ENCODE data around the gene CHST4. TPM values are rescaled to one million over a fixed set of nuclear protein-coding genes. Genes with fewer than 3 reads are reported as not detected.

CHST4 gene
- total RNA-seq, 1 donor from 2014 or later: 0.38 TPM

DNA sequence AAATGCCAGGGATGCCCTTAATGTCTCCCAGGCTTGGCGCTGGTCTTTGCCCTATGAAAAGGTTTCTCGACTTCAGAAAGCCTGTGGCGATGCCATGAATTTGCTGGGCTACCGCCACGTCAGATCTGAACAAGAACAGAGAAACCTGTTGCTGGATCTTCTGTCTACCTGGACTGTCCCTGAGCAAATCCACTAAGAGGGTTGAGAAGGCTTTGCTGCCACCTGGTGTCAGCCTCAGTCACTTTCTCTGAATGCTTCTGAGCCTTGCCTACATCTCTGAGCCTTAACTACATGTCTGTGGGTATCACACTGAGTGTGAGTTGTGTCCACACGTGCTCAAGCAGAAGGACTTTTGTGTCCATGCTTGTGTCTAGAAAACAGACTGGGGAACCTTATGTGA is 11.4 kb downstream of the CHST4 start:
- Histone ChIP-seq H3K9me3 (no peaks in the 10 kb centered on the region), H3K27ac (no peak overlapping the region), H3K4me1 (no peaks in the 10 kb centered on the region), H3K27me3 (no peaks in the 10 kb centered on the region), H3K4me3 (no peak overlapping the region), H3K36me3 (no peaks in the 10 kb centered on the region)
- intact Hi-C loops (cut with DNase I): no loop called here
- DNase-seq: no peak
- TF ChIP-seq, protein P1, sequence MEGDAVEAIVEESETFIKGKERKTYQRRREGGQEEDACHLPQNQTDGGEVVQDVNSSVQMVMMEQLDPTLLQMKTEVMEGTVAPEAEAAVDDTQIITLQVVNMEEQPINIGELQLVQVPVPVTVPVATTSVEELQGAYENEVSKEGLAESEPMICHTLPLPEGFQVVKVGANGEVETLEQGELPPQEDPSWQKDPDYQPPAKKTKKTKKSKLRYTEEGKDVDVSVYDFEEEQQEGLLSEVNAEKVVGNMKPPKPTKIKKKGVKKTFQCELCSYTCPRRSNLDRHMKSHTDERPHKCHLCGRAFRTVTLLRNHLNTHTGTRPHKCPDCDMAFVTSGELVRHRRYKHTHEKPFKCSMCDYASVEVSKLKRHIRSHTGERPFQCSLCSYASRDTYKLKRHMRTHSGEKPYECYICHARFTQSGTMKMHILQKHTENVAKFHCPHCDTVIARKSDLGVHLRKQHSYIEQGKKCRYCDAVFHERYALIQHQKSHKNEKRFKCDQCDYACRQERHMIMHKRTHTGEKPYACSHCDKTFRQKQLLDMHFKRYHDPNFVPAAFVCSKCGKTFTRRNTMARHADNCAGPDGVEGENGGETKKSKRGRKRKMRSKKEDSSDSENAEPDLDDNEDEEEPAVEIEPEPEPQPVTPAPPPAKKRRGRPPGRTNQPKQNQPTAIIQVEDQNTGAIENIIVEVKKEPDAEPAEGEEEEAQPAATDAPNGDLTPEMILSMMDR (IDR thresholded peaks at IDR 0.05): peak; percentile 47
- peak; percentile 78 for ATAC-seq

DNA sequence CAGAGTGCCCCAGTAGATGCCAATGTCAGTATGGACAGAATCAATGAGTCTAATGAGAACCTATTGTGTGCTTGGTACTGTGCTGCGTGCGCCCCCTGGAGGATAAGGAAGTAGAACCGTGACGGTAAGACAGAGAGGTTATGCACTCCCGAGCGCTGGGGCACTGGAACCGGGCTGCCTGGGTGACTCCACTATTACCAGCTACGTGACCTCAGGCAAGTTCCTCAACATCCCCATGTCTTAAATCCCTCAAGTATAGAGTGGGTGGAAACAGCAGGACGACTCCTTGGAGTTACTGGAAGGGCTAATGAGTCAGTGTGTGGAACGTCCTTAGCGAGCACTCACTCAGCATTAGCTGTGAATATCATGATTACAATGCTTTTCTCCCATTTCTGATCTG is 16.2 kb downstream of the CHST4 start:
- Histone ChIP-seq H3K27me3 (no peaks in the 10 kb centered on the region), H3K4me3 (no peak overlapping the region), H3K9me3 (no peaks in the 10 kb centered on the region), H3K4me1 (no peaks in the 10 kb centered on the region), H3K36me3 (no peaks in the 10 kb centered on the region), H3K27ac (no peak overlapping the region)
- peak; percentile 70 for DNase-seq
- ATAC-seq: peak; percentile 84
- intact Hi-C loops (cut with DNase I): no loop called here
- TF ChIP-seq, protein P1 (IDR thresholded peaks at IDR 0.05): peak; percentile 50

DNA sequence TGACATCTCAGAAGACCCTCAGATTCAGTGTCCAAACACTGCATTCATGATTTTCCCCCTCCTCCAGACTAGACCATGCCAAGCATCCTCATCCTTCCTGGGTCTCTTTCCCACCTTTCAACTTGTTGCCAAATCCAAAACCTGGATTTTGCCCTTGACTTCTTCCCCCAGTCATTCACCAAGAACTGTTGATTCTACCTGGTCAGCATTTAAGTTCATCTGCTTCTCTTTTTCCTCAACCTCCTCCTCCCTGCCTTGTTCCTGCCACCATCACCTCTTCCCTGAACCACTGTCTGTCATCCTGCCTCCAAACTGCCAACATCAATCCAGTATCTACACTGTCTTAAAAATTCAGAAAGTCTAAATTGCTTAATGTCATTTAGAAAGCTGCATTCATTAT is 20.9 kb downstream of the CHST4 start:
- Histone ChIP-seq H3K9me3 (no peaks in the 10 kb centered on the region), H3K27me3 (no peaks in the 10 kb centered on the region), H3K4me3 (no peak overlapping the region), H3K36me3 (no peaks in the 10 kb centered on the region), H3K4me1 (no peaks in the 10 kb centered on the region), H3K27ac (no peak overlapping the region)
- TF ChIP-seq, protein P1 (IDR thresholded peaks at IDR 0.05): no peak
- intact Hi-C loops (cut with DNase I): no loop called here
- DNase-seq (no peak), ATAC-seq (no peak)

DNA sequence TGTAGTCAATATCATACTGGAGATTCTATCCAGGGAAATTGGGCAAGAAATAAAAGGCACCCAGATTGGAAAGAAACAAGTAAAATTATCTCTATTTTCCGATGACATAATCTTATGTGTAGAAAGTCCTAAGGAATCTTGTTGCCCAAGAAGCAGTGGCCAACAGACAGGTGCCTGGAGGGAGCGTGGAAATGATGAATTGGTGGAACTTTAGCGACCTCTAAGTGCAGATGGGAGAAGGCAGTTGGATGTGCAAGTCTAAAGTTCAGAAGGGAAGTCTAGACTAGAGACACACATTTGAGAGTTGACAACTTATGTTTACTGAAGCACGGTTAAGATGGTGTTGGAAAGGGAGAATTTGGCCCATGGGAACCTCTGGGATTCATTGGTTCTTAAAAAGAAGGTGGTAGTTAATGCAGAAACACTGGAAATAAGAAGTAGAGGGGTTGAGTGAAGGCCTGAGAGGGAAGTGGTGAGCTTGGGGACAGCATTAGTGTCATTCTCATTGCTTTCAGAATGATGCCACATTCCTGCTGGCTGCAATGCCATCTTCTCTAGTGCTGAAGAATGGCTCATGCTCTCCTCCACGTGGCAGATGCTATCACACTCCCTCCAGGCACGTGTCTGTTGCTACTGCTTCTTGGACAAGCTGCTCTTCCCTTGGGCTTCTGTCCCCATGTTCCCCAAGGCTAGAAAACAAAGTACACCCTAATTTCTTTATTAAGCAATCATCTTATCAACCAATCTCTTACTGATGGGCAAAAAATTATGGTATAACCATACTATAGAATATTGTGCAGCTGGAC is 26.7 kb downstream of the CHST4 start:
- no peak overlapping the region for H3K27ac ChIP-seq
- no peak overlapping the region for H3K4me3 ChIP-seq
- H3K36me3 ChIP-seq: no peaks in the 10 kb centered on the region
- ATAC-seq (peak; percentile 51), DNase-seq (no peak)
- H3K9me3 ChIP-seq: no peaks in the 10 kb centered on the region
- H3K4me1 ChIP-seq: no peaks in the 10 kb centered on the region
- TF ChIP-seq, protein P1 (IDR thresholded peaks at IDR 0.05): no peak
- intact Hi-C loops (cut with DNase I): no loop called here
- no peaks in the 10 kb centered on the region for H3K27me3 ChIP-seq

DNA sequence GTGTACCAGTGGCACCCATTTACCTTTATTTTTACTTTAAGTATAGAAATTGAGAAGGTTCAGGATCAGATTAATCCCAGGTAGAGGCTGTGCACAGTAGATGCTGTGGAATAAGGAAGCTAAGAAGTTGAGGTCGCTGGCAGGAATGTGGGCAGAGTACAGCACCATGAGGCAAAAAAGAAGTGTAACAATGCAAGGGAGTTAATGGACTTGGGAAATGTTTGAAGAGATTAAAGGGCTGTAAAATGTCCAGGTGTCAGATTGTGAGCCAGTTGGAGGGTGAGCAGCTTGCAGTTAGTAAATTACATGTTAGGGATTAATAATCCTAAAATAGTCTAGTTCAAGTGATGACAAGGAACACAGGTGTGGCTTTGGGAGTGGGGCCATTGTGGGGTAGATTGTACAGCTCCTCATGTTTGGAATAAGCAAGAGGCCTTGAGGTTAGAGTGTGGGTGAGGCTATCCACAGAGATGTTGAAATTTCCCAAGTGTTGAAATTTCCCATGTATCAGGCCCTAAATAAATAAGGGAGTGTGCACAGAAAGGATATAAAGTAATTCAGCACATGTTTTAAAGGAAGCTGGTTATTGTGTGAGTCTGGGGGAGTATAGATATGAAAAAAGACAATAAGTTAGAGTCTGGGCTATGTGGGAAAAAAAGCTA is 29.1 kb downstream of the CHST4 start:
- no peaks in the 10 kb centered on the region for H3K4me1 ChIP-seq
- H3K27ac ChIP-seq: no peak overlapping the region
- no peak overlapping the region for H3K4me3 ChIP-seq
- DNase-seq (no peak), ATAC-seq (peak; percentile 95)
- intact Hi-C loops (cut with DNase I): no loop called here
- no peaks in the 10 kb centered on the region for H3K9me3 ChIP-seq
- TF ChIP-seq, protein P1 (IDR thresholded peaks at IDR 0.05): no peak
- no peaks in the 10 kb centered on the region for H3K27me3 ChIP-seq
- H3K36me3 ChIP-seq: no peaks in the 10 kb centered on the region

Data from upper lobe of right lung (tissue), 1 donor.